Smooth muscle cell (in vitro differentiated cells): ENCODE results near the gene IFFO2. TPM values are rescaled to one million over a fixed set of nuclear protein-coding genes. Genes with fewer than 3 reads are reported as not detected.

Experiments
- DNase-seq: peaks from one replicate; lab custom pipeline; 2025; ENCODE audit not compliant: unreplicated experiment; lab: John Stamatoyannopoulos, UW
- H2AFZ ChIP-seq: fragments of 200-600 bp; sonication (generic); 2 replicates; pipeline ENCODE4 v1.6.0; 2016; ENCODE audit warnings: antibody characterized with exemption, low read depth, mild to moderate bottlenecking
- H3F3A ChIP-seq: fragments of 200-600 bp; sonication (generic); 2 replicates; pipeline ENCODE4 v1.6.0; 2017; ENCODE audit warnings: antibody characterized with exemption, low read depth
- H3K27ac ChIP-seq: fragments of 200-600 bp; sonication (generic); 2 replicates; pipeline ENCODE4 v1.5.1; 2016; ENCODE audit warnings: low read depth, mild to moderate bottlenecking
- H3K27me3 ChIP-seq: fragments of 200-600 bp; sonication (generic); 2 replicates; pipeline ENCODE4 v1.6.1; 2016; ENCODE audit warnings: low read depth, mild to moderate bottlenecking
- H3K36me3 ChIP-seq: fragments of 200-600 bp; sonication (generic); 2 replicates; pipeline ENCODE4 v1.5.1; 2016; ENCODE audit warnings: low read depth
- H3K4me1 ChIP-seq: fragments of 200-600 bp; sonication (generic); 2 replicates; pipeline ENCODE4 v1.5.1; 2016; ENCODE audit warnings: low read depth
- H3K4me2 ChIP-seq: fragments of 200-600 bp; sonication (generic); 2 replicates; pipeline ENCODE4 v1.6.0; 2016; ENCODE audit warnings: mild to moderate bottlenecking
- H3K4me3 ChIP-seq: fragments of 200-600 bp; sonication (generic); 2 replicates; pipeline ENCODE4 v1.5.1; 2016; ENCODE audit warnings: mild to moderate bottlenecking
- H3K79me2 ChIP-seq: fragments of 200-600 bp; sonication (generic); 2 replicates; pipeline ENCODE4 v1.6.0; 2016; ENCODE audit warnings: low read depth, mild to moderate bottlenecking
- H3K9ac ChIP-seq: fragments of 200-600 bp; sonication (generic); 2 replicates; pipeline ENCODE4 v1.6.0; 2016; ENCODE audit warnings: low read depth
- H3K9me3 ChIP-seq: fragments of 200-600 bp; sonication (generic); replicated peaks from 2 replicates; pipeline ENCODE4 v1.5.1; 2016; ENCODE audit warnings: low read depth
- H4K20me1 ChIP-seq: fragments of 200-600 bp; sonication (generic); 2 replicates; pipeline ENCODE4 v1.6.0; 2016; ENCODE audit warnings: low read depth
- WGBS: methylation state at CpG from one replicate; pipeline ENCODE4 v1.1.7; 2016; ENCODE audit warnings: low lambda C conversion rate; 5-methylcytosine and 5-hydroxymethylcytosine counted together
- polyA plus RNA-seq: library from polyadenylated mRNA; unstranded; fragments of >200 nt; fragmentation: Nextera tagmentation; extraction: Ambion mirVana; gene quantifications from 2 replicates; pipeline ENCODE4 v1.2.1, GENCODE V29; 2016
- total RNA-seq: library from RNA; depleted of rRNA; stranded (reverse); fragments of >200 nt; gene quantifications from 2 replicates; pipeline ENCODE4 v1.2.3, GENCODE V29; 2014
- TF ChIP-seq, protein P1 (sequence below): fragments of 200-600 bp; sonication (generic); IDR thresholded peaks from 2 replicates; pipeline ENCODE4 v1.5.1; 2017; ENCODE audit warnings: borderline replicate concordance, mild to moderate bottlenecking, antibody characterized with exemption; ENCODE audit not compliant: insufficient read depth, poor library complexity, severe bottlenecking

The IFFO2 gene
- total and polyA plus RNA-seq, 2 experiments from 2014 or later = 5.7 to 19.1 TPM

DNA sequence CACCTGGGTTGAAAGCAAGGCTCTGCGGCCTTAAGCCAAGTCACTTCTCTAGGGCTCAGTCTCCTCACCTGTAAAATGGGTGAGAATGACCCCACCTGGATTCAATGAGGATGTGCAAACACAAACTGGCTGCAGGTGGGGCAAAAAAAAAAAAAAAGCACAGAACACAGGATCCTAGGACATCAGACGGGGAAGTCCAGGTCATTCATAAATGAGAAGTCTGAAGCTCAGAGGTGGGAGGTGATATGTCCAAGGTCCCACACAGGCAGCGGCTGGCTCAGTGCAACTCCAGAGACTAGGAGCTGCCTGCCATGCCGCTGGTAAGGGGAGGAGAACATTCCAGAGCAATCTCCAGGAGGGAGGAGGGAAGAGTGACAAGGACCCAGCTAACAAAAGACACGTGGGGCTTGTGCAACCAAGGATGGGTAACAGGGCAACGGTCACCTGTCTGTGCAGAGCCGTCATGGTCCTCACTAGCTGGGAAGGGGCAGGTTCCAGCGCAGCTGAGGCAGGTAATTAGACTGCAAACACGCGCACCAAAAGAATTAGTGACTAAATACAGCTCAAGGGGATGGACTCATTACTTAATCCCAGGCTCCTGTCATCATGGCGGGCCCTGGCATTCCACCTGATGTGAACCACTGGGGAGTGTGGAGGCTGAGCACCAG is 19.5 kb downstream of the IFFO2 start:
- Histone ChIP-seq H3K9me3 (no peaks in the 10 kb centered on the region), H3K27ac (peak overlapping the region; percentile 62), H4K20me1 (peaks cover 96% of the 10 kb centered on the region), H3K79me2 (peaks cover 98% of the 10 kb centered on the region), H3K4me3 (no peak overlapping the region), H3F3A (peaks cover 6% of the 10 kb centered on the region), H3K9ac (no peak overlapping the region), H3K36me3 (no peaks in the 10 kb centered on the region), H3K4me2 (no peak overlapping the region), H3K27me3 (no peaks in the 10 kb centered on the region), H2AFZ (no peak overlapping the region), H3K4me1 (peaks cover 27% of the 10 kb centered on the region)
- WGBS = 63% methylated on average over 11 of the region's 11 CpGs
- no peak for DNase-seq
- TF ChIP-seq, protein P1, sequence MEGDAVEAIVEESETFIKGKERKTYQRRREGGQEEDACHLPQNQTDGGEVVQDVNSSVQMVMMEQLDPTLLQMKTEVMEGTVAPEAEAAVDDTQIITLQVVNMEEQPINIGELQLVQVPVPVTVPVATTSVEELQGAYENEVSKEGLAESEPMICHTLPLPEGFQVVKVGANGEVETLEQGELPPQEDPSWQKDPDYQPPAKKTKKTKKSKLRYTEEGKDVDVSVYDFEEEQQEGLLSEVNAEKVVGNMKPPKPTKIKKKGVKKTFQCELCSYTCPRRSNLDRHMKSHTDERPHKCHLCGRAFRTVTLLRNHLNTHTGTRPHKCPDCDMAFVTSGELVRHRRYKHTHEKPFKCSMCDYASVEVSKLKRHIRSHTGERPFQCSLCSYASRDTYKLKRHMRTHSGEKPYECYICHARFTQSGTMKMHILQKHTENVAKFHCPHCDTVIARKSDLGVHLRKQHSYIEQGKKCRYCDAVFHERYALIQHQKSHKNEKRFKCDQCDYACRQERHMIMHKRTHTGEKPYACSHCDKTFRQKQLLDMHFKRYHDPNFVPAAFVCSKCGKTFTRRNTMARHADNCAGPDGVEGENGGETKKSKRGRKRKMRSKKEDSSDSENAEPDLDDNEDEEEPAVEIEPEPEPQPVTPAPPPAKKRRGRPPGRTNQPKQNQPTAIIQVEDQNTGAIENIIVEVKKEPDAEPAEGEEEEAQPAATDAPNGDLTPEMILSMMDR = no peak

DNA sequence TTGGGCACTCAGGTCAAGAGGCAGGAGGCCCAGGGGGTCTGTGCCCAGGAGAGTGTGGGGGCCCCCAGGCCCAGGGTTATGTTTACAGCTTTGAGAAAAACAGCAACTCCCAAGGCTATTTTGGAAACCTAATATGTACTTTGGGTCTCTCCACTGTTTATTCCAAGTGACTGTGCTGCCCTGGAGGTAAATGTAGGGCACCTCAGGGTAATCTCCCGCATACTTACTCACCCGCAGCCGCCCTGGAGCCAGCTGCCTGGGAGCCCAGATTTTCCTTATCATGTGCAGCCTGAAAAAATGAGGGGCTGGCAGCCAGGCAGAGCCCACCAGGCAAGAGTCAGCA is 20.0 kb downstream of the IFFO2 start:
- no peak overlapping the region for H3K27ac ChIP-seq
- no peak overlapping the region for H3K4me2 ChIP-seq
- no peaks in the 10 kb centered on the region for H3K36me3 ChIP-seq
- no peaks in the 10 kb centered on the region for H3K9me3 ChIP-seq
- H3K27me3 ChIP-seq = no peaks in the 10 kb centered on the region
- TF ChIP-seq, protein P1 = no peak
- WGBS = 93% methylated on average over 3 of the region's 3 CpGs
- no peak for DNase-seq
- peaks cover 22% of the 10 kb centered on the region for H3K4me1 ChIP-seq
- H3K9ac ChIP-seq = no peak overlapping the region
- H3F3A ChIP-seq = peaks cover 6% of the 10 kb centered on the region
- peaks cover 98% of the 10 kb centered on the region for H3K79me2 ChIP-seq
- no peak overlapping the region for H2AFZ ChIP-seq
- H3K4me3 ChIP-seq = no peak overlapping the region
- H4K20me1 ChIP-seq = peaks cover 96% of the 10 kb centered on the region

DNA sequence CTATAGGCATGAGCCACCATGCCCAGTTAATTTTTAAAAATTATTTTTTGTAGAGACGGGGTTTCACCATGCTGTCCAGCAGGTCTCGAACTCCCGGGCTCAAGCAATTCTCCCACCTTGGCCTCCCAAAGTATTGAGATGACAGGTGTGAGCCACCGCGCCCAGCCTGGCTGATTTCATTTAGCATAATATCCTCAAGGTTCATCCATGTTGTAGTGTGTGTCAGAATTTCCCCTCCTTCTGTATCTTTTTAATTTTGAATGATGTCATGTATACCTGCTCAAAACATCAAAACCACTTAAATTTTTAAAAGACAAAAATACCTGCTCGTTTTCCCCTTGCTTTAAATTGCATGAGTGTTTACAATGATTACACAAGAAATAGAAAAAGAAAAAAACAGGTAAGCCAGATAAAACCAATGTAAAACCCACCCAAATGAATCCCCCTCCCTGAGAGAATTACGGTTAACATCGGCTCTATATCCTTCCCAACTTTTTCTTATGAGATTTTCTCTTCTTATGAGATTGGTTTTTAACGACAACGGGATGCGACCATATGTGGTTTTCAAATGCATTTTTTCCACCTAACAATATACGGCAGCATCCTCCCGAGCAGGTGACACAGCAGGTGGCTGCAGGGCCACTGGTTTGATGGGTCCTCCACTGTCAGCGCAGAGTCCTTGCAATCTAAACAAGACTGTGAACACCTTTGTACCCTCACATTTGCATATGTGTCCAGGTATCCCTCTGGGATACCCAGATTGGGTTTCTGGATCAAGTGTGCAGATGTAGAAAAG is 22.1 kb downstream of the IFFO2 start:
- TF ChIP-seq, protein P1 = no peak
- Histone ChIP-seq H3K79me2 (peaks cover 98% of the 10 kb centered on the region), H2AFZ (no peak overlapping the region), H3K4me3 (no peak overlapping the region), H3K36me3 (no peaks in the 10 kb centered on the region), H3K9me3 (no peaks in the 10 kb centered on the region), H3K4me2 (no peak overlapping the region), H3K9ac (no peak overlapping the region), H3F3A (peaks cover 6% of the 10 kb centered on the region), H3K4me1 (peaks cover 10% of the 10 kb centered on the region), H3K27me3 (no peaks in the 10 kb centered on the region), H4K20me1 (peaks cover 99% of the 10 kb centered on the region), H3K27ac (no peak overlapping the region)
- DNase-seq = no peak
- WGBS = 87% methylated on average over 14 of the region's 14 CpGs
